ENCODE results near the gene PTPRM. TPM values are rescaled to one million over a fixed set of nuclear protein-coding genes. Genes with fewer than 3 reads are reported as not detected.

The PTPRM gene
- total RNA-seq, 1 donor from 2014 or later: 10.7 TPM

DNA sequence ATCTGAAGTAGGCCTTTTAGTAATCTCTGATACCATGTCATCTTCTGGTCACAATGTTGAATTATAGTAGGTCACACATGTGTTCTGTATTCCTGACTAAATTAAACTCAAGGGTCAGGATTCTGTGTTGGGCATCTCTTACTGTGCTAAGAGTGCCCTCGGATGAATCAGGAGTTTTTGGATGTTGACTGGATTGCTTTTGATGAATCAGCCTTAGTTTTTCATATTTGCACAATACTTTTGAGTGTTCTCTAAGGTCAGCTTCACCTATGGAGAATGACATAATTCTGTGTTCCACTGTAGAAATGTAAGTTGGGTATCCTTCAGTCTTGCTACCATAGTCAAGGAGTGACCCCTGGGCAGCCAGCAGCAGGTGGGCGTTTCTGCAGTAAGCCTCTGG, 190.1 kb downstream of the PTPRM start:
- Mint-ChIP-seq H3K36me3 (ENCODE audit: low read depth) (no peaks in the 10 kb centered on the region), H3K27me3 (ENCODE audit: insufficient read depth) (no peaks in the 10 kb centered on the region), H3K4me1 (ENCODE audit: low read depth) (no peaks in the 10 kb centered on the region), H3K9me3 (no peaks in the 10 kb centered on the region), H3K4me3 (no peak overlapping the region), H3K27ac (no peak overlapping the region)
- DNase-seq (ENCODE audit: low spot score): no peak
- intact Hi-C loops (cut with micrococcal nuclease): no loop called here

DNA sequence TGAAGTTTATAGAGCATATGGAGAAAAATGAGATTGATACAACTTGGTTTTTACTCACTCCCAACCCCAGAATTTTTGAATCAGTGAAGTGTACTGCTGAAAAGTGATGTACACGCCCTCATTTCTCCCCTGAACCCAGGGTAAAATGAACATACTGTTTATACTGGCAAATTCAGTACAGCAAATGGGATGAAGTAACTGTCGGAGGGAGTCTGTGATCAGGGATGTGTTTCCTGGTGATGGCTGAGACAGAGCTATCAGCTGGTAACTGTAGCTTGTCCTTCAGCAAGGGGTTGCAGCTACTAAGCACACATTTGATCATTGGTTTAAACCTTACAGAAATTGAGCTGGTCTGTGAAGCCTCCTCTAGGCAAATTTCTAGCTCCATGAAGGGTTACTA, 191.6 kb downstream of the PTPRM start:
- H3K27me3 Mint-ChIP-seq (ENCODE audit: insufficient read depth): no peaks in the 10 kb centered on the region
- intact Hi-C loops (cut with micrococcal nuclease): no loop called here
- H3K9me3 Mint-ChIP-seq: no peaks in the 10 kb centered on the region
- H3K36me3 Mint-ChIP-seq (ENCODE audit: low read depth): no peaks in the 10 kb centered on the region
- no peaks in the 10 kb centered on the region for H3K4me1 Mint-ChIP-seq (ENCODE audit: low read depth)
- H3K4me3 Mint-ChIP-seq: no peak overlapping the region
- H3K27ac Mint-ChIP-seq: no peak overlapping the region
- no peak for DNase-seq (ENCODE audit: low spot score)

DNA sequence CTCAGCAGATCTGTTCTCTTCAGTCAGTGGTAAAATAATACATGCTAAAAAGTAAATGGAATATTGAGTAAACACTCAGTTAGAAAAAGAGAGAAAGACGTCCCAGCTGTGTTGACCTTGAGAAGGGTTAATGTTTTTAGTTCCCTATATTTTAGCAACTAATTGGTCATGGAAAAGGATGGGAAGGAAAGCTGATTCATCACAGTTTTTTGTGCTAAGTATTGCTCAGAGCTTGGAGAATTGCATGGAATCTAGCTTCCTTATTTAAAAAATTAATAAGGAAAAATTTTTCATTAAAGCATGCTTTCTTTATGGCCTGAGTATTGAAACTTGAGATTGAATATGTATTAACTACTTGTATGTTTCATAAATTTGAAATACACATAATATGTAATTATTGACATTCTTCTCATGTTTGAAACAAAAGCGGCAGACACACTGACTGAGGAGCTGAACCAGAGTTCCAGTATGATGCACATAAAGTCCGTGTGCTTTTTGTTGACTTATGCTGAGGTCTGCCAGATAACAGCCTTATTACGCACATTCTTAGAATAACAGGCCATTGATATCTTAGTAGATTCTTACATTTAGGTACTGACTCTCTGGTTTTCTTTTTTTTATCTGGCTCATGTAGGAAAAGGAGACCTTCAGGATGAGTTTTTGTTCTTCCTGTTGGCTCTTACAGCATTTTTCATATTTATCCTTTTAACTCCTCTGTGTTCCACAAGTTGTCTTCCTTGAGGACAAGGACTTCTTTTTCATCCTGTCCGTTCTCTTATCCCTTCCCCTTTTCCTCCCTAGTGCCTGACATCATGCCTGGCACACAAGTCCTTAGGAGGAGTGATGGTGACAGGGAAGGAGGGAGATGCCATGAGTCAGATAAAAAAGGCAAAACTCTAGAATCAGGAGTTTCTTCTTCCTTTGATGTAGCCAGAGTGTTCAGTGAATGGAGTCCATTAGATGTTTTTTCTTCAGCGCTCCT, 194.1 kb downstream of the PTPRM start:
- Mint-ChIP-seq H3K36me3 (ENCODE audit: low read depth) (no peaks in the 10 kb centered on the region), H3K4me1 (ENCODE audit: low read depth) (no peaks in the 10 kb centered on the region), H3K4me3 (no peak overlapping the region), H3K27ac (no peak overlapping the region), H3K27me3 (ENCODE audit: insufficient read depth) (no peaks in the 10 kb centered on the region), H3K9me3 (no peaks in the 10 kb centered on the region)
- intact Hi-C loops (cut with micrococcal nuclease): no loop called here
- no peak for DNase-seq (ENCODE audit: low spot score)

GRCh38 chr18:7764405-7764804, 197.3 kb downstream of the PTPRM start:
- no peak for DNase-seq (ENCODE audit: low spot score)
- H3K4me1 Mint-ChIP-seq (ENCODE audit: low read depth): no peaks in the 10 kb centered on the region
- no peaks in the 10 kb centered on the region for H3K36me3 Mint-ChIP-seq (ENCODE audit: low read depth)
- intact Hi-C loops (cut with micrococcal nuclease): no loop called here
- no peaks in the 10 kb centered on the region for H3K27me3 Mint-ChIP-seq (ENCODE audit: insufficient read depth)
- no peaks in the 10 kb centered on the region for H3K9me3 Mint-ChIP-seq
- no peak overlapping the region for H3K27ac Mint-ChIP-seq
- no peak overlapping the region for H3K4me3 Mint-ChIP-seq

- H3K4me1 Mint-ChIP-seq (ENCODE audit: low read depth): no peaks in the 10 kb centered on the region
- H3K4me3 Mint-ChIP-seq: no peak overlapping the region
- H3K27ac Mint-ChIP-seq: no peak overlapping the region
Measured at GRCh38 chr18:7766346-7766745, 199.2 kb downstream of the PTPRM start.

DNA sequence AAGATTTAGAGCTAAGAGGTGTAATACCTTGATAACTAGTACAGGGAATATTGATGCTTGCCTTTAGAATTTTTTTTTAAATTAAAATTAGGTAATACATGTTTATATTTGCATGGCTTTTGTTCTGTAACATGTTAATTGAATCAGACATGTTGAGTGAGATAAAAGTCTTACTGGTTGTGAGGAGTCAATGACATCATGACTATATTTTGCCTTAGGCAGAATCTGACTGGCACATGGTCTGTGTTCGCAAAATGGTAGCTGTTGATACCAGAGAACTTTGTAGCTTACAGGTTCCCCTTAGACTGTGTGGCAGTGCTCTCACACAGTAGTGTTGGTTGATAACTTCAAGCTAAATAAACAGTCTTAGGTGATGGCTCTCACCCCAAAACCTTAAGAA, 199.7 kb downstream of the PTPRM start:
- Mint-ChIP-seq H3K9me3 (no peaks in the 10 kb centered on the region), H3K27ac (no peak overlapping the region), H3K27me3 (ENCODE audit: insufficient read depth) (no peaks in the 10 kb centered on the region), H3K36me3 (ENCODE audit: low read depth) (no peaks in the 10 kb centered on the region), H3K4me3 (no peak overlapping the region), H3K4me1 (ENCODE audit: low read depth) (no peaks in the 10 kb centered on the region)
- no peak for DNase-seq (ENCODE audit: low spot score)
- intact Hi-C loops (cut with micrococcal nuclease): no loop called here

More at GRCh38 chr18:7766346-7766745, 199.2 kb downstream of the PTPRM start:
- Mint-ChIP-seq H3K27me3 (ENCODE audit: insufficient read depth) (no peaks in the 10 kb centered on the region), H3K9me3 (no peaks in the 10 kb centered on the region), H3K36me3 (ENCODE audit: low read depth) (no peaks in the 10 kb centered on the region)
- intact Hi-C loops (cut with micrococcal nuclease): no loop called here
- no peak for DNase-seq (ENCODE audit: low spot score)

GRCh38 chr18:7770908-7771307, 203.8 kb downstream of the PTPRM start:
- Mint-ChIP-seq H3K36me3 (ENCODE audit: low read depth) (no peaks in the 10 kb centered on the region), H3K4me1 (ENCODE audit: low read depth) (no peaks in the 10 kb centered on the region), H3K4me3 (no peak overlapping the region), H3K27me3 (ENCODE audit: insufficient read depth) (peaks cover 2% of the 10 kb centered on the region), H3K27ac (no peak overlapping the region), H3K9me3 (no peaks in the 10 kb centered on the region)
- intact Hi-C loops (cut with micrococcal nuclease): no loop called here
- DNase-seq (ENCODE audit: low spot score): no peak

DNA sequence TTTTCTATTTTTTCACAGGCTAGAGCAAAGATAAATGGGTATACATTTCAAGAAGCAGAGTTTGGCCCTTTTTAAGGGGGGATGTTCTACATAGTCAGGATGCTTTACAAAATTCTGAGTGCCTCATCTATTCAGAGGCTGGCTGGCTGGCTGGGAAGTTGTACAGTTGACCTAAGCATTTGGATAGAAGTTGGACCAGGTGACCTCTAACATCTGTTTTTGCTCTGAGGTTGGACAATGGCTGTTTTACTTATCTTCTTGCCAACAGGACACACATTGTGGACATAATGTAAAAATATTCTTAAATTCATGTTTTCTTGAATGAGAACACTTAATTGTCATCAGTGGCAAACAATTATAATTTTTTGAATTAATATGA, 205.4 kb downstream of the PTPRM start:
- Mint-ChIP-seq H3K27ac (no peak overlapping the region), H3K27me3 (ENCODE audit: insufficient read depth) (peaks cover 2% of the 10 kb centered on the region), H3K9me3 (no peaks in the 10 kb centered on the region), H3K4me3 (no peak overlapping the region), H3K36me3 (ENCODE audit: low read depth) (no peaks in the 10 kb centered on the region), H3K4me1 (ENCODE audit: low read depth) (no peaks in the 10 kb centered on the region)
- intact Hi-C loops (cut with micrococcal nuclease): no loop called here
- DNase-seq (ENCODE audit: low spot score): no peak

GRCh38 chr18:7772951-7773350, 205.8 kb downstream of the PTPRM start:
- H3K4me1 Mint-ChIP-seq (ENCODE audit: low read depth): no peaks in the 10 kb centered on the region
- H3K27me3 Mint-ChIP-seq (ENCODE audit: insufficient read depth): peaks cover 2% of the 10 kb centered on the region
- no peaks in the 10 kb centered on the region for H3K36me3 Mint-ChIP-seq (ENCODE audit: low read depth)
- H3K9me3 Mint-ChIP-seq: no peaks in the 10 kb centered on the region
- H3K4me3 Mint-ChIP-seq: no peak overlapping the region
- intact Hi-C loops (cut with micrococcal nuclease): no loop called here
- no peak for DNase-seq (ENCODE audit: low spot score)
- no peak overlapping the region for H3K27ac Mint-ChIP-seq

- Mint-ChIP-seq H3K27me3 (ENCODE audit: insufficient read depth) (peaks cover 2% of the 10 kb centered on the region), H3K4me3 (no peak overlapping the region), H3K27ac (no peak overlapping the region), H3K9me3 (no peaks in the 10 kb centered on the region), H3K36me3 (ENCODE audit: low read depth) (no peaks in the 10 kb centered on the region), H3K4me1 (ENCODE audit: low read depth) (no peaks in the 10 kb centered on the region)
- no peak for DNase-seq (ENCODE audit: low spot score)
- intact Hi-C loops (cut with micrococcal nuclease): no loop called here
Measured at GRCh38 chr18:7775128-7775527, 208.0 kb downstream of the PTPRM start.

DNA sequence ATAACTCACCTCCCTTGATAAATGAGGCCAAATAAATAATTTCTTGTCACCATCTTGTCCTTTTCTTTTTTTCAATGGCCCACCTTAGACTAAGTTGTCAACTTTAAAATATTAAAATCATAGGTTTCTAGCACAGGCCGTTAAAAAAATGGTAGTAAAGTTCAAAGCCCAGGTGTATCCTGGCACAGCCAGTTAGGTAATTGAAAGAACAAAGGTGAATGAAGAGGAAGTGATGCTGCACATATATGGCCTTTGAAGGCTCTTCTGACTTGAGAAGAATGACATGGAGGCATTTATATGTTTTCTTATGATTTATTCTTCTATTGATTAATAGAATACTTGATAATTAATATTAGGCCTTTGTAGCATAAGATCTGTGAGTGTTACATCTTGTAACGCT, 208.7 kb downstream of the PTPRM start:
- intact Hi-C loops (cut with micrococcal nuclease): no loop called here
- H3K27me3 Mint-ChIP-seq (ENCODE audit: insufficient read depth): peaks cover 2% of the 10 kb centered on the region

DNA sequence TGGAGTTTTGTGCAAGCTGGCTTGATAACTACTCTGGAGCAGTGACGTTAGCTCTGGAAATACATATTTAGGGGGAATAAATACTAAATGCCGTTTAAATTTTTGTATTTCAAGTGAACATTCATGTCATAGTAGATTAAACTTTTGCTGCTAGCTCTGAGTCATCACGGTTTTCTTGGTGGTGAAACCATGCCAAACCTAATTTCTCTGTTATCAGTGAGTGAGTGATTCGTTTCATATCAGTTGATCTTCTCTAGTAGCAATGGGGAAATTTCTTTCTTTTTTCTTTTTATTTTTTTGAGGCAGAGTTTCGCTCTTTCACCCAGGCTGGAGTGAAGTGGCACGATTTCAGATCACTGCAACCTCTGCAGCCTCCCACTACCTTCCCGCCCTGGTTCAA, 211.1 kb downstream of the PTPRM start:
- Mint-ChIP-seq H3K4me1 (ENCODE audit: low read depth) (no peaks in the 10 kb centered on the region), H3K27ac (no peak overlapping the region), H3K36me3 (ENCODE audit: low read depth) (no peaks in the 10 kb centered on the region), H3K27me3 (ENCODE audit: insufficient read depth) (no peaks in the 10 kb centered on the region), H3K9me3 (no peaks in the 10 kb centered on the region), H3K4me3 (no peak overlapping the region)
- intact Hi-C loops (cut with micrococcal nuclease): no loop called here
- no peak for DNase-seq (ENCODE audit: low spot score)

More for the DNA sequence above, 208.7 kb downstream of the PTPRM start:
- no peaks in the 10 kb centered on the region for H3K4me1 Mint-ChIP-seq (ENCODE audit: low read depth)
- no peaks in the 10 kb centered on the region for H3K9me3 Mint-ChIP-seq
- no peak overlapping the region for H3K27ac Mint-ChIP-seq
- DNase-seq (ENCODE audit: low spot score): no peak
- H3K36me3 Mint-ChIP-seq (ENCODE audit: low read depth): no peaks in the 10 kb centered on the region
- H3K4me3 Mint-ChIP-seq: no peak overlapping the region

DNA sequence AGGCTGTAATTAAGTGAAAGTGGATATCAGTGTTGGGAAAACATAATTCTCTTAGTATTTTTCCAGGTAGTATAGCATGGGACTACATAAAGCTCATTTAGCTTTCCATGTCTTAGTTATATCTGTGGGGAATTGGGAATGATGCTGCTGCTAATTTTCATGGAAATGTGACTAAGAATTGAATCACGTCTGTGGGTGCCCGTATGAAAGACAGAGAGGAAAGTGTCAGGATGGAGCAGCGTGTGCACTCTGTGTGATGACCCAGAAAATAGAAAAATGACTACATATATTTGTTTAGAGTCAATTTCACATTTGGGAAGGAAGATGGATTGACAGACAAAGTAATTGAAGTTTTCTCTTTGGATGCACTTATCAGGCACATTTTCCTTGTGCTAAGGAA, 212.1 kb downstream of the PTPRM start:
- H3K4me1 Mint-ChIP-seq (ENCODE audit: low read depth): no peaks in the 10 kb centered on the region
- no peaks in the 10 kb centered on the region for H3K36me3 Mint-ChIP-seq (ENCODE audit: low read depth)
- intact Hi-C loops (cut with micrococcal nuclease): no loop called here
- DNase-seq (ENCODE audit: low spot score): no peak
- no peak overlapping the region for H3K4me3 Mint-ChIP-seq
- no peaks in the 10 kb centered on the region for H3K27me3 Mint-ChIP-seq (ENCODE audit: insufficient read depth)
- no peak overlapping the region for H3K27ac Mint-ChIP-seq
- no peaks in the 10 kb centered on the region for H3K9me3 Mint-ChIP-seq

Measured in activated T-helper 1 cell treated with anti-CD3 and anti-CD28 coated beads, Interleukin-12 subunit alpha, Interleukin-12 subunit beta, Interleukin-2, Interleukin-4 antibody, amounts not matched to agents 30 ng/mL and 10 ng/mL and 1 ng/mL, durations not matched to agents 14 hours and 24 hours and 36 hours (primary cell).